Skin of body (tissue), 2 donors: ENCODE results near the gene CXCR6. TPM values are rescaled to one million over a fixed set of nuclear protein-coding genes. Genes with fewer than 3 reads are reported as not detected.

Experiments
- DNase-seq: peaks from one replicate; lab custom pipeline; 2025; lab: John Stamatoyannopoulos, UW
- total RNA-seq: library from RNA; depleted of rRNA; stranded (reverse); fragments of >200 nt; gene quantifications from one replicate; pipeline ENCODE4 v1.2.3, GENCODE V29; 2014

CXCR6 gene
- total RNA-seq, 1 donor from 2014 or later, result 0.39 TPM

- peak; percentile 70 for DNase-seq
These were observed 5.1 kb downstream of the CXCR6 start for GRCh38 chr3:45948311-45948781.

DNA sequence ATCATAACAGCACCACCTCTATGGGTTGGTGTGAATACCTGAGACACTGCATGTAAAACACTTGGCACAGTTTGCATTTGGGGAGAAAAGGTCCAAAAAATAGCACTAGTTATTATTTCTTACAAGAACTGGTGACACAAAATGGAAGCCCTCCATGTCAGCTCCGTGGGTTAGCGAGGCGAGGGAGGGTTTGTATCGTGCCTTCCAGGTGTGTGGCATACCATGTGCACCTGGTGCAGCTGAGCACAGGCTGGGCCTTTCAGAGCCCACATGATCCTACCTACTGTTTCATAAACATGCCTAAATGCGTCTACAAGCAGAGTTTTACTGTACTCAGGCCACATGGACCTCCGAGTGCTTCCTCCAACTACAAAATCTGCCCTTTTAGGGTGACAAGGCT lies 5.6 kb downstream of the CXCR6 start:
- no peak for DNase-seq

- no peak for DNase-seq
These were observed 6.2 kb downstream of the CXCR6 start for GRCh38 chr3:45949432-45949831.

- DNase-seq, result no peak
These were observed 6.9 kb downstream of the CXCR6 start for GRCh38 chr3:45950131-45950530.

DNA sequence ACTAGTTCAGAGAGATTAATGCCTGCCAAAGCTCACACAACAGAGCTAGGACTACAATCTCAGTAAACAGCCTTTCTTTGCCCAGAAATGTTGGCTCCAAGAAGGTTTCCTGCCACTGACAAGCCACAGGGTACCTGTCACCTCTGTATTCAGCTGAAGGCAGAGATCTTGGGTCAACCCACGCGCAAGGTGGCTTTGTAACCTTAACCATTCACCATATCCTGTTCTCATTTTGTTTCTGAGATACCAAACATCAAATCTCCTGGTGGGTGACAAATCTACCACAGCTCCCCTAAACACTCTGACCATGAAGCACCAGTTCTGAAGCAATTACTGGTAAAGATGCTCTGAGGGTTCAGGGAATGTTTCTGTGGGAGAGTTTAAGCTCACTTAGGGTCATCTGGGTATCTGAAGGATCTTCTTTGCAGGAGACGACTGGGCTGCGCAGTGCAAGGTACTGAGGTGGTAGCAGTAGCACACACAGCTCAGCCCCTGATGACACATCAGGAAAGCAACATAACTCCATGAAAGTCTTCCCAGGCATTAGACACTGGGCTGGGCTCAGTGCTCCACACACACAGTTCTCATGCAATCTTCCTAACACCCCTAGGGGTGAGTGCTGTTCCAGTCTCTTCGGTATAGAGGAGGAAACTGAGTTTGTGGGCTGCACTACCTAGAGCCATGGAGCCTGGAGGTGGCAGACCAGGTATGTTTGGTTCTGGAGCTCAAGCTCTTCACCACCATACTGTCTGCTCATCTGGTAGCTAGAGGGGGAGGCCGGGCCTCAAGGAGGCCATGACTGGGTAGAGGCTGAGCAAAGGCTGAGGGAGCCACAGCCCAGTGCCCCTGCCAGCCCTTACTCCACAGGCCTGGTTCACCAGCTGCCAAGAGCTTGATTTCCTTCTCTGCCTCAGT lies 7.7 kb downstream of the CXCR6 start:
- DNase-seq, result no peak

- no peak for DNase-seq
These were observed 8.7 kb downstream of the CXCR6 start for GRCh38 chr3:45951946-45952345.

DNA sequence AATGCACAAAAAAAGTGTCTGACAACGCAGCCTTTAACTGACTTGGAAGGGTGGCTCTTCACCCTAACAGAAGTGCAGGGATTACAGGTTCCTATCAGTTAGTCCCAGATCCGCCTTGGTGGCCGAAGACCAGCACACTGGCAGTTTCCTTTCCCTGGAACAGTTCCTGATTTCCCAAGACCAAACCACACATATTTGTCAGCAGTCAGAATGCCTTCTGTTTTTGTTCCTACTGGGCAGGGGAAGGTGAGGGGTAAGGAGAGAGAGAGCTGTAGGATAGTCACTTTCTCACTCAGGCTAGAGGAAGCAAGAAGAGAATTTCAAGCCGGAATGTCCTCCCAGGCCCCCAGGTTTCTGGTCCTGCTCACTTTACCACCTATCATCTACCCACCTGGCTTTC lies 9.2 kb downstream of the CXCR6 start:
- no peak for DNase-seq

DNA sequence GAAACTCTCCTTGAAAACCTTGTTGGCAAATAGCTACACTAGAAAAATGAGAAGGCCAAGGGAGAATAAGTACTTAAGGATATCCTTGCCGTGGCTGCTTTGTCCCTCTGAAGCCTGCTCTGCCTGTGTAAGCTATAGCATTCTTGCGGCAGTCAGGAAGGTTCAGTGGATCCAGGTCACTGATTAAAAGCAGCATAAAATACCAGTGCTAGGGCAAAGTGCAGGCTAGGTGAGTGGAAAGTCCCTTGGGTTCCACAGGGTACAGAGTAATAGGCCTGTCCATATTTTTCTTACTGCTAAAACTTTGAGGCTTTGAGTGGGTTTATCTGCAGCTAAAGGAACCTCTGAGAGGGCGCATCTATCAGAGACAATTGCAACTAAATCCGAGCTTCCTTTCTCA lies 10.3 kb downstream of the CXCR6 start:
- DNase-seq, result no peak

DNA sequence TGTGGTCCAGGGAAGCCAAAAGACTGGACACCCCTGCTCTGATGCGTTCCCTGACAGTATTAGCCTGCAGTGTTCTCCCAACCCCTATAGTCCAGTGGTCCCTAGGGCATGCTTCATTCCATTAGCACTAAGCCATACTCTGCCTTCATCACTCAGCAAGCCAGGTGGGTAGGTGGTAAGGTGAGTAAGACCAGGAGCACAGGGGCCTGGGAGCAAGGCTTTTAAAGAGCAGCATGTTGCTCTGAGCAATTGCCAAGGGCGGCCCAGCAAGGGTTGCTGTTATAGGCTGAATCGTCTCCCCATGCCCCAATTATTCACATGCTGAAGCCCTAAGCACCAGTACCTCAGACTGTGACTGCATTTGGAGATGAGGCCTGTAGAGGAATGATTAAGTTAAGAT lies 11.0 kb downstream of the CXCR6 start:
- no peak for DNase-seq

DNA sequence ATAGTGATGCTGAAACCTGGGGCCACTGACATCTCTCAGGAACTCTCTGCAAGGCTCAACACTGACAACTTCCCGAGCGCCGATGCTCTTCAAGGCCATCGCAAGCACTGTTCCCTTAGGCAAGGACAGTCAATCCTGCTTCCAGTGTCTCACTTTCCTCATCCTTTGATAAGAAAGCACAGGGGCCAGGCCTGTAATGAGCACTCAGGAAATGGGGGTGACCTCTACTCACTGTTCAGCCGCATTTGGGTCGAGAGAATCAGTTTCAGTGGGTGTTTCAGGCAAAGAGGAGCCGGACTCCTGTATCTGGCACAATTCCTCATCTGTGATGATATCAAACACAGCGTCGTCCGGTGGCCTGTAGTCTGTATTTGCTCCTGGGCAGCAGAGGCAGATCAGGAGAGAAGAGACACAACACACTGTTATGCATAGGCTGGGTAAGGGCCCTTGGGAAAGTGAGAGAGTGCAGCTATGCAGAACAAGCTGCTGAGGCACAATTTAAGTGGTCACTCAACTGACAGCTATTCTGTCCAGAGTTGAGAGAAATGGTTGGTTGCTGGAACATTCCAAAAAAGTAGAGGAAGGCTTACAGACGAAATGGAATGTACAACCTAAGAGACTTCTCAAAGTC lies 11.9 kb downstream of the CXCR6 start:
- DNase-seq, result no peak

DNA sequence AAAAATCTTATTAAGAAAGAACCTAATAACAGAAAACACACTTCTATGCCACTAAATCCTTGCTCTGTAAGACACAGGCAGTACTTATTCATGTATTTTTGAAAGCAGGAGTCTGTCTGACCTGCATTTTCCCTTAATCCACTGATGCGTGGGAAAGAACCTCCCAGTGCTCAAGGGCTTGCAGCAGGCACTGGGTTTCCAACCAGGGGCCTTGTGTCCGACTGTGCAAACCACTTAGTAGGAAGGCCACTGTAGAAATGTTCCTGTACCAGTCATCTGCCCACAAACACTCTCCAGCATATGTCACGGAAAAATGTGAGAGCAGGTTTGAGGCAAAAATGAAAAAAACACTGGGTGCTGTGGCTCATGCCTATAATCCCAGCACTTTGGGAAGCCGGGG lies 12.4 kb downstream of the CXCR6 start:
- DNase-seq, result no peak

DNA sequence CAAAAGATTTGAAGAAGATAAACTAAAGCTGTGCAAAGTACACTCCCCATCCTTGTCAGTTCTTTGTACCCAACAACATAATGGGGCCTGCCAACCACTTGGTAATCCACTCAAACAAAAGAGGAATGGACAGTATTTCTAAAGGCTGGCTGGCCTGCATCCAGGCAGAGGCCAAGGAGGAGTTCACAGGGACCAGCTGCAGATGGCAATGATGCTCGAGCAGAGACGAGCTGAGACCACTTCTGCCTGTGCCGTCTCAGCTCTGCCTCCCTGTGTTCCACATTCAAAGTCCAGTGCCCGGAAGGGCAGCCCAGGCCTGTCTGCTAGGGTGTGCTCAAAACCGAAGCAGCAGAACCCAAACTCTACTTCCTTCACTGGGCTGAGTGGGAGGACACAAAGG lies 14.3 kb downstream of the CXCR6 start:
- no peak for DNase-seq

- DNase-seq, result no peak
These were observed 15.1 kb downstream of the CXCR6 start for GRCh38 chr3:45958321-45958791.

- no peak for DNase-seq
These were observed 15.9 kb downstream of the CXCR6 start for GRCh38 chr3:45959201-45959600.

DNA sequence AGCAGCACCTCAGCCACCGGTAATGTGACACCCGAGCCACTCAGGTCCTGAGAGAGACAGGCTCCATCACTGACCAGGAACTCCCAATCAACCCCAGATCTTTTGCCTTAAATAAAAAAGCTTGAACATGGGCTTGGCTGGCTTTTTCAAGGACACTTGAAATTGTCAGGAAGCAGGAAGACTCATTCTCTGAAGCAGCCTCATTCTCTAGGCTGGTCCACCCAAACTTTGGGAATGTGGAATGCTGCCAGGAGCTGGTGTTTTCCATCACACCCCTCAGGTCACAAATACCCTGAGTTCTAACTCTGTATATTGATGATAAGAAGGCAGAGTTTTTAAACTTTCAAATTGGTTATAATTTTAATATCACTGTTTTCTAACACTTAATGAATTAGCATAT lies 17.0 kb downstream of the CXCR6 start:
- no peak for DNase-seq

GRCh38 chr3:45962033-45962432 lies 18.8 kb downstream of the CXCR6 start:
- no peak for DNase-seq

GRCh38 chr3:45964139-45964538 lies 20.9 kb downstream of the CXCR6 start:
- DNase-seq, result no peak

- DNase-seq, result no peak
These were observed 22.0 kb downstream of the CXCR6 start for GRCh38 chr3:45965253-45965652.

GRCh38 chr3:45965653-45966052 lies 22.4 kb downstream of the CXCR6 start:
- DNase-seq, result no peak

DNA sequence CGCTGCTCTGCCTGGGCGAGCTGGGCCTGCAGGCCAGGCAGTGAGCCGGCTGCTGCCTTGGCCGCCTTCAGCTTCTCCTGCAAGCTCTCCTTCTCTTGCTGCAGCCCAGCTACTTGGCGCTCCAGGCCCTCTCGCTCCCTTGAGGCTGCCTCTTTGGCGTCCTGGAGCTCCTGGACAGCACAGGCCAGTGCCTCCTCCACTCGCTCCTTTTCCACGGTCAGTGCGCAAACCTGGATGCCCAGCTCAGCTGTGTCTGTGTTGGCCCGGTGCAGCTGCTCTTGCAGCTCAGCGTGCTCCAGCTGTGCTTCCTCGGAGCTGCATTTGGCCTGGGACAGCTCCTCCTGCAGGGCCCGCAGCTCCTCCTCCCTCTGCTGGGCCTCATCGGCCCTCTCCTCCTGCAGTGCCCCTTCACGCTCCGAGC lies 23.1 kb downstream of the CXCR6 start:
- no peak for DNase-seq

DNA sequence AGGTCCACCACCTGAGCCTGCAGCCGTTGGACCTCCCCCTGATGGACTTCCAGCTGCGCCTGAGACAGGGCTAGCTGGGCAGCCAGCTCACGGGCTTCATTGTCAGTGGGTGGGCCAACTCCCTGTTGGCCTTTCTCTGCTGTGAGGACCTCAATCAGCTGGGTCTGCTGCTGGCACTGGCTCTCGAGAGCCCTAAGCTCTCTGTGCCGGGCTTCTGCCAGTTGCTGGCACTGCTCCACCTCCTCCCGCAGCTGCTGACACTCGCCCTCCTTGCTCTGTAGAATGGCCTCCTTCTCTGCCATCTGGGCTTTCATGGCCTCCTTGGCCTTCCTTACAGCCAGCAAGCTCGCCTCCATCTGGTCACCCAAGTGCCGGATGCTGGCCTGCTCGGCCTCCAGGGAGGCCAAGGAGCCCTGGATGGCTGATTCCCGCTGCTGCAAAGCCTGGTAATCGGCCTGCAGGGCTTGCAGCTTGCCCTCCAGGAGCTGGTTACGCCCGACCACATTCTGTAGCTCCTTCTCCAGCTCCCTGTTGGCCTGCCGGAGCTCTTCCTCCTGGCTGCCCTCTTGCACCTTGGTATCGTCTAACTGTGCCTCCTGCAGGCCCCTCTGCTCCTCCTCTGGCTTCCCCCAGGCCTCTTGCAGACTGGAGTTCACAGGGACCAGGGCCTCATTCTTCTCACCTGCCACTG lies 23.8 kb downstream of the CXCR6 start:
- no peak for DNase-seq

DNA sequence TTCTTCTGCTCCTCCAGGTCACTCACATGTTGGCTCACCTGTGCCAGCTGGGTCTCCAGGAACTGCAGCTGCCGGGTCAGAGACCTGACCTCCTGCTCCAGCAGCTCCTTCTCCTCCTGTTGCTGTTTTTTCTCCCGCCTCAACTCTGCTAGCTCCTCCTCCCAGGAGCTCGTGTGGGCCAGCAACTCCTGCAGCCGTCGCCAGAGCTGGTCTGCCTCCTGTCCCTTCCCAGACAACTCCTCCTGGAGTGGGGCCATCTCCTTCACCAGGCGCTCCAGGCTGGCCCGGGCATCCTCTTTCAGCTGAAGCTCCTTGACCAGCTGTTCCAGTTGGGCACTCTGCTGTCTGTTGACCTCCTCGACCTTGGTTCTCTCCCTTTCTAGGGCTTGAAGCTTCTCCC lies 24.5 kb downstream of the CXCR6 start:
- no peak for DNase-seq
